Fibroblast of upper back skin (primary cell): ENCODE measurements around the gene ERP44.
A peak's percentile ranks its signal among the peaks of the same experiment; 100 is the strongest.
"Not testable (repeated sequence)": the region's sequence is repeated elsewhere in the genome, so short reads cannot be mapped to it uniquely, and the experiment has no call there.

ENCODE experiments used
- DNase-seq: peaks from one replicate; pipeline ENCODE4 v3.0.0-alpha.2; 2013

ERP44 gene

GRCh38 chr9:100064872-100065581, 33.8 kb downstream of the ERP44 start:
- DNase-seq = peak; percentile 78

GRCh38 chr9:100063185-100063584, 35.6 kb downstream of the ERP44 start:
- no peak for DNase-seq

- DNase-seq = not testable (repeated sequence)
These were observed 36.1 kb downstream of the ERP44 start for GRCh38 chr9:100062683-100063082.

- DNase-seq = no peak
These were observed 39.9 kb downstream of the ERP44 start for GRCh38 chr9:100058699-100059579.

GRCh38 chr9:100057624-100058023, 41.2 kb downstream of the ERP44 start:
- no peak for DNase-seq

GRCh38 chr9:100056561-100056960, 42.2 kb downstream of the ERP44 start:
- no peak for DNase-seq

GRCh38 chr9:100052375-100052774, 46.4 kb downstream of the ERP44 start:
- DNase-seq = no peak

- no peak for DNase-seq
These were observed 49.2 kb downstream of the ERP44 start for GRCh38 chr9:100049551-100049950.

- no peak for DNase-seq
These were observed 60.3 kb downstream of the ERP44 start for GRCh38 chr9:100038472-100038871.

GRCh38 chr9:100033877-100034551, 64.8 kb downstream of the ERP44 start:
- no peak for DNase-seq

GRCh38 chr9:100030548-100030947, 68.3 kb downstream of the ERP44 start:
- DNase-seq = no peak

GRCh38 chr9:100029251-100029650, 69.5 kb downstream of the ERP44 start:
- no peak for DNase-seq

- peak; percentile 71 for DNase-seq
These were observed 70.5 kb downstream of the ERP44 start for GRCh38 chr9:100028201-100028784.

- no peak for DNase-seq
These were observed 71.3 kb downstream of the ERP44 start for GRCh38 chr9:100027543-100027942.

- no peak for DNase-seq
These were observed 76.9 kb downstream of the ERP44 start for GRCh38 chr9:100021931-100022330.

- peak; percentile 56 for DNase-seq
These were observed 78.5 kb downstream of the ERP44 start for GRCh38 chr9:100020121-100020795.

GRCh38 chr9:100019541-100019940, 79.3 kb downstream of the ERP44 start:
- DNase-seq = no peak

GRCh38 chr9:100014846-100015245, 84.0 kb downstream of the ERP44 start:
- no peak for DNase-seq

GRCh38 chr9:100013573-100013972, 85.2 kb downstream of the ERP44 start:
- peak; percentile 7 for DNase-seq

- DNase-seq = no peak
These were observed 86.5 kb downstream of the ERP44 start for GRCh38 chr9:100012279-100012678.

GRCh38 chr9:100011062-100011681, 87.6 kb downstream of the ERP44 start:
- DNase-seq = peak; percentile 51

GRCh38 chr9:99999797-100000196, 99.0 kb downstream of the ERP44 start:
- no peak for DNase-seq
